ENCODE results near the gene SCML1. TPM values are rescaled to one million over a fixed set of nuclear protein-coding genes. Genes with fewer than 3 reads are reported as not detected.

Gene SCML1
- total and polyA plus RNA-seq, 2 donors (not counting 3 experiments of a cell fraction or from before 2014, with no cell fraction given), result 8.8 to 12.4 TPM

- dilution Hi-C loops (cut with MboI; ENCODE audit: extremely low pct_ligation_motif_present, low sequenced_read_pairs), result no loop called here
- BruUV-seq (replicated peaks), result no TSS peak
- Histone ChIP-seq H3K27ac (ENCODE audit: insufficient read depth, low read depth, low read length) (no peak overlapping the region), H3K4me1 (ENCODE audit: control insufficient read depth, extremely low read depth, insufficient read depth, low read length) (no peaks in the 10 kb centered on the region), H3K4me2 (ENCODE audit: insufficient read depth, low read length) (no peak overlapping the region), H3K27me3 (ENCODE audit: control insufficient read depth in 2 of 2, insufficient read depth in 2 of 2, low read length in 2 of 2) (no peaks in the 10 kb centered on the region), H3K9ac (replicated peaks; ENCODE audit: extremely low read depth, insufficient read depth, low read length) (no peak overlapping the region), H4K20me1 (replicated peaks; ENCODE audit: control insufficient read depth, extremely low read depth, insufficient read depth, low read length) (no peaks in the 10 kb centered on the region), H3K9me3 (replicated peaks; ENCODE audit: control insufficient read depth, insufficient read depth, low read length) (no peaks in the 10 kb centered on the region), H3K9me1 (replicated peaks; ENCODE audit: control insufficient read depth, extremely low read depth, insufficient read depth, low read length) (no peaks in the 10 kb centered on the region), H2AFZ (ENCODE audit: low read depth, low read length) (no peak overlapping the region), H3K4me3 (replicated peaks in 1 of 3; ENCODE audit: insufficient read depth in 1 of 3, low read depth in 1 of 3, low read length in 3 of 3) (no peak overlapping the region), H3K79me2 (ENCODE audit: control insufficient read depth, insufficient read depth, low read length) (no peaks in the 10 kb centered on the region), H3K36me3 (ENCODE audit: control insufficient read depth in 2 of 2, extremely low read depth in 1 of 2, insufficient read depth in 2 of 2, low read length in 2 of 2) (no peaks in the 10 kb centered on the region)
- DNase-seq (ENCODE audit: low read depth, low spot score), result no peak
- TF ChIP-seq POLR2AphosphoS5 (IDR thresholded peaks at IDR 0.05; ENCODE audit: insufficient read depth, low read depth, low read length) (no peak), JUN (IDR thresholded peaks at IDR 0.05; ENCODE audit: borderline replicate concordance, insufficient read depth, insufficient read length, low read depth) (no peak), POLR2A (IDR thresholded peaks at IDR 0.05; ENCODE audit: low read depth, low read length) (no peak), MYC (IDR thresholded peaks at IDR 0.05; ENCODE audit: low read depth, low read length) (no peak), FOS (IDR thresholded peaks at IDR 0.05; ENCODE audit: borderline replicate concordance, insufficient read depth, low read length) (no peak), GATA2 (IDR thresholded peaks at IDR 0.05; ENCODE audit: insufficient read depth, insufficient read length, low read depth, low read length) (no peak), CTCF (IDR thresholded peaks at IDR 0.05; ENCODE audit: extremely low read depth in 1 of 2, insufficient read depth in 1 of 2, low read depth in 1 of 2, low read length in 2 of 2) (no peak), EZH2 (IDR thresholded peaks at IDR 0.05; ENCODE audit: borderline replicate concordance, low read depth, low read length, severe bottlenecking) (no peak)
- TF ChIP-seq, protein P1, sequence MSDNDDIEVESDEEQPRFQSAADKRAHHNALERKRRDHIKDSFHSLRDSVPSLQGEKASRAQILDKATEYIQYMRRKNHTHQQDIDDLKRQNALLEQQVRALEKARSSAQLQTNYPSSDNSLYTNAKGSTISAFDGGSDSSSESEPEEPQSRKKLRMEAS (IDR thresholded peaks at IDR 0.05; ENCODE audit: insufficient read depth, insufficient read length), result no peak
- intact Hi-C loops (cut with micrococcal nuclease), result loop anchor here (1.0 to 2.0 kb wide), 2 partner anchors 44 to 588 kb away; no protein-coding TSS in a partner anchor
- no peak for FAIRE-seq
- CTCF ChIA-PET, result interaction anchor here (0.7 to 1.8 kb wide), 2 partner anchors 41 to 1545 kb away, joined by 3 to 7 read pairs; no protein-coding TSS in a partner anchor
- POLR2A ChIA-PET, result no interaction called here
These were observed 51.8 kb downstream of the SCML1 start for GRCh38 chrX:17788956-17789562.

Data from endothelial cell of umbilical vein (primary cell).